Upper lobe of left lung (tissue), 6 donors: ENCODE data around the gene ABL1. TPM values are rescaled to one million over a fixed set of nuclear protein-coding genes. Genes with fewer than 3 reads are reported as not detected.

ENCODE experiments used
- ATAC-seq, 2 donors: fragments of 200-7000 bp; cut with Tn5 transposase; one replicate each; pipeline ENCODE4 v1.9.1; 2022; ENCODE audit warnings: mild to moderate bottlenecking in 2 of 2, moderate library complexity in 2 of 2; ENCODE audit not compliant: low FRiP score in 2 of 2
- DNase-seq, 2 donors: peaks; one replicate each; pipeline ENCODE4 v3.0.0-alpha.2; 2019 to 2020
- H3K27ac ChIP-seq, 4 donors: fragments of 200-600 bp; sonication (generic); one replicate each; pipeline ENCODE4 v1.5.1; 2016 to 2019
- H3K27me3 ChIP-seq, 4 donors: fragments of 200-600 bp; sonication (generic); one replicate each; pipeline ENCODE4 v1.5.1; 2017 to 2019
- H3K36me3 ChIP-seq, 4 donors: fragments of 200-600 bp; sonication (generic); one replicate each; pipeline ENCODE4 v1.5.1; 2016 to 2019
- H3K4me1 ChIP-seq, 4 donors: fragments of 200-600 bp; sonication (generic); one replicate each; pipeline ENCODE4 v1.5.1; 2018 to 2019
- H3K4me3 ChIP-seq, 4 donors: fragments of 200-600 bp; sonication (generic); one replicate each; pipeline ENCODE4 v1.5.1; 2017 to 2019; ENCODE audit warnings: mild to moderate bottlenecking in 2 of 4, moderate library complexity in 1 of 4
- H3K9me3 ChIP-seq, 4 donors: fragments of 200-600 bp; sonication (generic); one replicate each; pipeline ENCODE4 v1.5.1; 2018 to 2019
- CTCF ChIP-seq, 6 experiments: fragments of 450-650 bp in 4 of 6; fragments of 200-600 bp in 2 of 6; sonication (generic) in 2 of 6; IDR thresholded peaks; one replicate each; pipeline ENCODE4 v1.5.1; 2016 to 2019; ENCODE audit warnings: antibody characterized with exemption in 6 of 6
- EP300 ChIP-seq, 4 donors: sonication (generic); formaldehyde crosslinking; IDR thresholded peaks; one replicate each; pipeline ENCODE4 v1.5.1; 2017; ENCODE audit warnings: antibody characterized with exemption in 4 of 4, control low read depth in 2 of 4
- POLR2A ChIP-seq, 4 donors: fragments of 450-650 bp; IDR thresholded peaks; one replicate each; pipeline ENCODE4 v1.5.1; 2016 to 2017; ENCODE audit warnings: antibody characterized with exemption in 4 of 4, mild to moderate bottlenecking in 2 of 4
- POLR2AphosphoS5 ChIP-seq, 2 donors: sonication (generic); formaldehyde crosslinking; IDR thresholded peaks; one replicate each; pipeline ENCODE4 v1.5.1; 2017; ENCODE audit warnings: antibody characterized with exemption in 2 of 2
- WGBS, 2 donors: methylation state at CpG; one replicate each; pipeline ENCODE4 v1.1.5; 2017 to 2018; 5-methylcytosine and 5-hydroxymethylcytosine counted together
- total RNA-seq, 6 donors: library from RNA; depleted of rRNA in 4 of 6; stranded (reverse); fragments of >200 nt in 4 of 6; gene quantifications; one replicate each; pipeline versions ENCODE4 v1.1.0 to v1.2.1, GENCODE V29; 2016 to 2021
- donor health status: DM: no; HTN: no; CAD: no; lungs with moderate emphysema.
- donor health status: DM: no; HTN: yes; CAD: no; lungs with severe emphysema.

The ABL1 gene
- total RNA-seq, 6 donors from 2014 or later: 39.8 to 56.5 (median 47.0) TPM

- Histone ChIP-seq H3K27ac (no peak overlapping the region), H3K4me3 (no peak overlapping the region), H3K4me1 (peaks cover 0 to 14% (median 12%) of the 10 kb centered on the region in 4 donors), H3K9me3 (no peaks in the 10 kb centered on the region), H3K36me3 (peaks cover 0 to 36% (median 8%) of the 10 kb centered on the region in 4 donors), H3K27me3 (no peaks in the 10 kb centered on the region)
- no peak for TF ChIP-seq EP300 (IDR thresholded peaks at IDR 0.05)
- TF ChIP-seq CTCF (IDR thresholded peaks at IDR 0.05): no peak
- no peak for DNase-seq
- ATAC-seq: no peak
- 78 to 80% methylated on average over 8 of the region's 8 CpGs for WGBS, 2 donors
Observed at GRCh38 chr9:130861372-130862180, 26.5 kb downstream of the ABL1 start.

GRCh38 chr9:130862217-130862616 lies 27.2 kb downstream of the ABL1 start:
- no peak for TF ChIP-seq EP300 (IDR thresholded peaks at IDR 0.05)
- TF ChIP-seq CTCF (IDR thresholded peaks at IDR 0.05): no peak
- TF ChIP-seq POLR2A (IDR thresholded peaks at IDR 0.05): no peak
- no peak for TF ChIP-seq POLR2AphosphoS5 (IDR thresholded peaks at IDR 0.05)
- Histone ChIP-seq H3K36me3 (peaks cover 0 to 31% (median 8%) of the 10 kb centered on the region in 4 donors), H3K4me1 (peaks cover 0 to 16% (median 13%) of the 10 kb centered on the region in 4 donors), H3K4me3 (no peak overlapping the region), H3K27me3 (no peaks in the 10 kb centered on the region), H3K9me3 (no peaks in the 10 kb centered on the region), H3K27ac (no peak overlapping the region)
- 90 to 95% methylated on average over 8 of the region's 8 CpGs for WGBS, 2 donors
- no peak for ATAC-seq
- no peak for DNase-seq

DNA sequence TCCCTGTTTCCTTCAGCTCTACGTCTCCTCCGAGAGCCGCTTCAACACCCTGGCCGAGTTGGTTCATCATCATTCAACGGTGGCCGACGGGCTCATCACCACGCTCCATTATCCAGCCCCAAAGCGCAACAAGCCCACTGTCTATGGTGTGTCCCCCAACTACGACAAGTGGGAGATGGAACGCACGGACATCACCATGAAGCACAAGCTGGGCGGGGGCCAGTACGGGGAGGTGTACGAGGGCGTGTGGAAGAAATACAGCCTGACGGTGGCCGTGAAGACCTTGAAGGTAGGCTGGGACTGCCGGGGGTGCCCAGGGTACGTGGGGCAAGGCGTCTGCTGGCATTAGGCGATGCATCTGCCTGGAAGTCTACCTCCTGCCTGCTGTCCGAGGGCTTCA lies 27.7 kb downstream of the ABL1 start:
- no peaks in the 10 kb centered on the region for H3K27me3 ChIP-seq
- peaks cover 0 to 27% (median 7%) of the 10 kb centered on the region in 4 donors for H3K36me3 ChIP-seq
- TF ChIP-seq POLR2AphosphoS5 (IDR thresholded peaks at IDR 0.05) (no peak), EP300 (IDR thresholded peaks at IDR 0.05) (no peak), CTCF (IDR thresholded peaks at IDR 0.05) (no peak), POLR2A (IDR thresholded peaks at IDR 0.05) (no peak)
- H3K27ac ChIP-seq: no peak overlapping the region
- peaks cover 0 to 16% (median 13%) of the 10 kb centered on the region in 4 donors for H3K4me1 ChIP-seq
- no peak overlapping the region for H3K4me3 ChIP-seq
- H3K9me3 ChIP-seq: no peaks in the 10 kb centered on the region
- ATAC-seq (no peak), DNase-seq (no peak)
- 94 to 96% methylated on average over 23 of the region's 23 CpGs for WGBS, 2 donors

DNA sequence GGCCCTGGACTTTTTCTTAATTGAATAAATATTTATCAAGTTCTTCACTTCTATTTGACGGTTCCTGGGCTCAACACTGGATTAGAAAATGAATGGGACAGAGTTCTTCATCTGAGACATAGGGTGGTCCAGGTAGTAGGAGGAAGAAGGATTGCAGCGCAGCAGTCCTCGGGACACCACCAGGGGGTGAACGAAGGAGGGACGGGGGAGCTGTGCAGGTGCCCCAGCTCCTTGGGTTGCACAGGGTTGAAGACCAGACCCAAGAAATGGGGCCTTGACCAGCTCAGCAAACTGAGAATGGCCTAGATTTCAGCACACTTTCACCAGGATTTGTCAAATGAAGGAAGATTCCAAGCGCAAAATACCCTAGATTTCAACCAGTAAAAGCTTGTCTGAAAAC lies 29.5 kb downstream of the ABL1 start:
- Histone ChIP-seq H3K4me3 (no peak overlapping the region), H3K27me3 (no peaks in the 10 kb centered on the region), H3K36me3 (peaks cover 0 to 24% (median 7%) of the 10 kb centered on the region in 4 donors), H3K27ac (no peak overlapping the region), H3K4me1 (peaks cover 3 to 23% (median 13%) of the 10 kb centered on the region in 4 donors), H3K9me3 (no peaks in the 10 kb centered on the region)
- ATAC-seq (no peak), DNase-seq (no peak)
- TF ChIP-seq POLR2AphosphoS5 (IDR thresholded peaks at IDR 0.05): no peak
- TF ChIP-seq EP300 (IDR thresholded peaks at IDR 0.05): no peak
- no peak for TF ChIP-seq POLR2A (IDR thresholded peaks at IDR 0.05)
- TF ChIP-seq CTCF (IDR thresholded peaks at IDR 0.05): no peak
- WGBS, 2 donors: 85 to 89% methylated on average over 6 of the region's 6 CpGs

DNA sequence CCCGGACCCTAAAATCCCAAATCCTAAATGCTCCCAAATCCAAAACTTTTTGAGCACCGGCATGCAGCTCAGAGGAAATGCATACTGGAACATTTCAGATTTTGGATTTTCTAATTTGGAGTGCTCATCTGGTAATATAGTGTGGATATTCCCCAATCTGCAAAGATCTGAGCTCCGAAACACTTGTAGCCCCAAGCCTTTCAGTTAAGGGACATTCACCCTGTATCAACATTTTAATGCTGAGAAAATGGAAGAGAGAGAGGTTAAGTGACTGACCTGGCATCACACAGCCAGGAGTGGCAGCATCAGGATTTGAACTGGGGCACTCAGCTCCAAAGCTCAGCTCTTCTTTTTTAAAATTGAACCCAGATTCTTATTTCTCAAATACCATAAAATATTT lies 30.9 kb downstream of the ABL1 start:
- DNase-seq (no peak), ATAC-seq (no peak)
- TF ChIP-seq POLR2A (IDR thresholded peaks at IDR 0.05): no peak
- no peak for TF ChIP-seq POLR2AphosphoS5 (IDR thresholded peaks at IDR 0.05)
- peaks cover 2 to 15% (median 5%) of the 10 kb centered on the region in 4 donors for H3K4me1 ChIP-seq
- H3K27me3 ChIP-seq: no peaks in the 10 kb centered on the region
- H3K9me3 ChIP-seq: no peaks in the 10 kb centered on the region
- no peak overlapping the region for H3K4me3 ChIP-seq
- H3K36me3 ChIP-seq: peaks cover 0 to 28% (median 13%) of the 10 kb centered on the region in 4 donors
- WGBS, 2 donors: 97 to 100% methylated on average over 3 of the region's 3 CpGs
- H3K27ac ChIP-seq: no peak overlapping the region
